SK-N-SH treated with all-trans-retinoic acid at 6 μM for 48 hours (cell line): Measurements from ENCODE around the gene DLG2.

Experiments used
- ATAC-seq: fragments of 200-7000 bp; cut with Tn5 transposase; 3 replicates; pipeline ENCODE4 v1.9.1; 2020; ENCODE audit warnings: mild to moderate bottlenecking, moderate library complexity
- ARNTL ChIP-seq: fragments of 450-650 bp; formaldehyde crosslinking; IDR thresholded peaks from 2 replicates; pipeline ENCODE4 v1.5.0; 2020; ENCODE audit warnings: low read depth, mild to moderate bottlenecking, moderate library complexity, borderline replicate concordance
- BACH2 ChIP-seq: fragments of 250-450 bp; sonication (Bioruptor Pico); IDR thresholded peaks from 2 replicates; pipeline ENCODE4 v1.9.0; 2021; ENCODE audit warnings: mild to moderate bottlenecking, borderline replicate concordance
- CSDC2 ChIP-seq: fragments of 250-450 bp; sonication (Bioruptor Pico); IDR thresholded peaks from 2 replicates; pipeline ENCODE4 v1.5.0; 2020; ENCODE audit warnings: mild to moderate bottlenecking, moderate library complexity
- ESRRG ChIP-seq: fragments of 250-450 bp; sonication (Bioruptor Pico); IDR thresholded peaks from 2 replicates; pipeline ENCODE4 v1.6.1; 2021; ENCODE audit warnings: mild to moderate bottlenecking
- GLIS3 ChIP-seq: fragments of 250-450 bp; sonication (Bioruptor Pico); IDR thresholded peaks from 2 replicates; pipeline ENCODE4 v1.5.0; 2020; ENCODE audit warnings: mild to moderate bottlenecking, moderate library complexity
- ISL1 ChIP-seq: fragments of 250-450 bp; sonication (Bioruptor Pico); IDR thresholded peaks from 2 replicates; pipeline ENCODE4 v2.1.2; 2022; ENCODE audit warnings: mild to moderate bottlenecking, moderate library complexity
- OSR1 ChIP-seq: fragments of 250-450 bp; sonication (Bioruptor Pico); IDR thresholded peaks from 2 replicates; pipeline ENCODE4 v1.8.0; 2022; ENCODE audit warnings: moderate library complexity, mild to moderate bottlenecking, inconsistent platforms
- PPARA ChIP-seq: fragments of 250-450 bp; sonication (Bioruptor Pico); IDR thresholded peaks from 2 replicates; pipeline ENCODE4 v1.5.0; 2020; ENCODE audit warnings: mild to moderate bottlenecking, borderline replicate concordance
- RARB ChIP-seq: fragments of 250-450 bp; sonication (Bioruptor Pico); IDR thresholded peaks from 2 replicates; pipeline ENCODE4 v1.8.0; 2021; ENCODE audit warnings: mild to moderate bottlenecking, moderate library complexity
- SNAI2 ChIP-seq: fragments of 250-450 bp; sonication (Bioruptor Pico); IDR thresholded peaks from 2 replicates; pipeline ENCODE4 v1.5.0; 2020; ENCODE audit warnings: mild to moderate bottlenecking, moderate library complexity
- TCF4 ChIP-seq: fragments of 250-450 bp; sonication (Bioruptor Pico); IDR thresholded peaks from 2 replicates; pipeline ENCODE4 v1.8.0; 2021; ENCODE audit warnings: mild to moderate bottlenecking, moderate library complexity, borderline replicate concordance
- TOX ChIP-seq: fragments of 250-450 bp; sonication (Bioruptor Pico); IDR thresholded peaks from 2 replicates; pipeline ENCODE4 v1.8.0; 2021; ENCODE audit warnings: mild to moderate bottlenecking, moderate library complexity, borderline replicate concordance
- ZC3H10 ChIP-seq: fragments of 250-450 bp; sonication (Bioruptor Pico); IDR thresholded peaks from 2 replicates; pipeline ENCODE4 v1.5.1; 2021; ENCODE audit warnings: mild to moderate bottlenecking, moderate library complexity
- ZFP3 ChIP-seq: fragments of 250-450 bp; sonication (Bioruptor Pico); IDR thresholded peaks from 2 replicates; pipeline ENCODE4 v1.5.0; 2020; ENCODE audit warnings: mild to moderate bottlenecking, moderate library complexity
- ZFP30 ChIP-seq: fragments of 450-650 bp; formaldehyde crosslinking; IDR thresholded peaks from 2 replicates; pipeline ENCODE4 v1.5.0; 2022; ENCODE audit warnings: mild to moderate bottlenecking, moderate library complexity
- ZNF565 ChIP-seq: fragments of 450-650 bp; formaldehyde crosslinking; conservative IDR thresholded peaks from 2 replicates; pipeline ENCODE4 v1.5.0; 2020; ENCODE audit warnings: low read depth, mild to moderate bottlenecking, moderate library complexity
- ZNF8 ChIP-seq: fragments of 450-650 bp; formaldehyde crosslinking; IDR thresholded peaks from 2 replicates; pipeline ENCODE4 v1.5.0; 2020; ENCODE audit warnings: mild to moderate bottlenecking, moderate library complexity
- TF ChIP-seq, protein P1 (sequence below): fragments of 250-450 bp; sonication (Bioruptor Pico); IDR thresholded peaks from 2 replicates; pipeline ENCODE4 v1.5.1; 2020; ENCODE audit warnings: low read depth, mild to moderate bottlenecking, moderate library complexity
- TF ChIP-seq, protein P2 (sequence below): fragments of 250-450 bp; sonication (Bioruptor Pico); IDR thresholded peaks from 2 replicates; pipeline ENCODE4 v1.5.1; 2021; ENCODE audit warnings: mild to moderate bottlenecking, moderate library complexity
- TF ChIP-seq, protein P3 (sequence below): fragments of 250-450 bp; sonication (Bioruptor Pico); IDR thresholded peaks from 2 replicates; pipeline ENCODE4 v1.8.0; 2020; ENCODE audit warnings: mild to moderate bottlenecking, moderate library complexity, borderline replicate concordance
- TF ChIP-seq, protein P4 (sequence below): fragments of 250-450 bp; sonication (Bioruptor Pico); IDR thresholded peaks from 2 replicates; pipeline ENCODE4 v1.8.0; 2021; ENCODE audit warnings: low read depth, mild to moderate bottlenecking, moderate library complexity, borderline replicate concordance

Gene DLG2

DNA sequence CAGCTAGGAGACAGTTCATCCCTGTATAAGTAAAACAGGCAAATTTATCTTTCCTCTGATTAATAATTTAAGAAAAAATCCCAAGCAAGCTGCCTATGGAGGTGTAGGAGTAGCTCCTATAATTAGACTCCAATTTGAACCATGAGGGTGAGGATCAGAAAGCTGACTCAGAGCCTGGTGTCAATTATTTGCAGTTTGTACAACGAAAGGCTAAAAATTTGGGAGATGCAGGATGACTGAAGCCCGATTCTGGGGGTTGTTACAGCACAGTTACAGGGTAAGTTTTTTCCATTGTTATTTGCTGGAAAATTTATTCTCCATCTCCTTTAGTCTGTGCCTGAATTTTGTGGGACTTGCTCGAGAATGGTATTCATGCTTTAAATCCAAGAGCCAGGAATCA lies 1981.6 kb downstream of the DLG2 start:
- no peak for ATAC-seq
- TF ChIP-seq ZFP3 (no peak), GLIS3 (CRISPR knock-in tag) (no peak), BACH2 (CRISPR knock-in tag) (no peak), ESRRG (CRISPR knock-in tag) (no peak), ISL1 (CRISPR knock-in tag) (no peak), ZNF565 (CRISPR knock-in tag) (no peak), SNAI2 (CRISPR knock-in tag) (no peak), ZFP30 (CRISPR knock-in tag) (no peak), CSDC2 (CRISPR knock-in tag) (no peak), ARNTL (CRISPR knock-in tag) (no peak), OSR1 (CRISPR knock-in tag) (no peak), TOX (CRISPR knock-in tag) (no peak)
- TF ChIP-seq, protein P1, sequence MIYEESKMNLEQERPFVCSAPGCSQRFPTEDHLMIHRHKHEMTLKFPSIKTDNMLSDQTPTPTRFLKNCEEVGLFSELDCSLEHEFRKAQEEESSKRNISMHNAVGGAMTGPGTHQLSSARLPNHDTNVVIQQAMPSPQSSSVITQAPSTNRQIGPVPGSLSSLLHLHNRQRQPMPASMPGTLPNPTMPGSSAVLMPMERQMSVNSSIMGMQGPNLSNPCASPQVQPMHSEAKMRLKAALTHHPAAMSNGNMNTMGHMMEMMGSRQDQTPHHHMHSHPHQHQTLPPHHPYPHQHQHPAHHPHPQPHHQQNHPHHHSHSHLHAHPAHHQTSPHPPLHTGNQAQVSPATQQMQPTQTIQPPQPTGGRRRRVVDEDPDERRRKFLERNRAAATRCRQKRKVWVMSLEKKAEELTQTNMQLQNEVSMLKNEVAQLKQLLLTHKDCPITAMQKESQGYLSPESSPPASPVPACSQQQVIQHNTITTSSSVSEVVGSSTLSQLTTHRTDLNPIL (CRISPR knock-in tag) = no peak
- TF ChIP-seq, protein P2, sequence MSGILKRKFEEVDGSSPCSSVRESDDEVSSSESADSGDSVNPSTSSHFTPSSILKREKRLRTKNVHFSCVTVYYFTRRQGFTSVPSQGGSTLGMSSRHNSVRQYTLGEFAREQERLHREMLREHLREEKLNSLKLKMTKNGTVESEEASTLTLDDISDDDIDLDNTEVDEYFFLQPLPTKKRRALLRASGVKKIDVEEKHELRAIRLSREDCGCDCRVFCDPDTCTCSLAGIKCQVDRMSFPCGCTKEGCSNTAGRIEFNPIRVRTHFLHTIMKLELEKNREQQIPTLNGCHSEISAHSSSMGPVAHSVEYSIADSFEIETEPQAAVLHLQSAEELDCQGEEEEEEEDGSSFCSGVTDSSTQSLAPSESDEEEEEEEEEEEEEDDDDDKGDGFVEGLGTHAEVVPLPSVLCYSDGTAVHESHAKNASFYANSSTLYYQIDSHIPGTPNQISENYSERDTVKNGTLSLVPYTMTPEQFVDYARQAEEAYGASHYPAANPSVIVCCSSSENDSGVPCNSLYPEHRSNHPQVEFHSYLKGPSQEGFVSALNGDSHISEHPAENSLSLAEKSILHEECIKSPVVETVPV (CRISPR knock-in tag) = no peak
- TF ChIP-seq, protein P3, sequence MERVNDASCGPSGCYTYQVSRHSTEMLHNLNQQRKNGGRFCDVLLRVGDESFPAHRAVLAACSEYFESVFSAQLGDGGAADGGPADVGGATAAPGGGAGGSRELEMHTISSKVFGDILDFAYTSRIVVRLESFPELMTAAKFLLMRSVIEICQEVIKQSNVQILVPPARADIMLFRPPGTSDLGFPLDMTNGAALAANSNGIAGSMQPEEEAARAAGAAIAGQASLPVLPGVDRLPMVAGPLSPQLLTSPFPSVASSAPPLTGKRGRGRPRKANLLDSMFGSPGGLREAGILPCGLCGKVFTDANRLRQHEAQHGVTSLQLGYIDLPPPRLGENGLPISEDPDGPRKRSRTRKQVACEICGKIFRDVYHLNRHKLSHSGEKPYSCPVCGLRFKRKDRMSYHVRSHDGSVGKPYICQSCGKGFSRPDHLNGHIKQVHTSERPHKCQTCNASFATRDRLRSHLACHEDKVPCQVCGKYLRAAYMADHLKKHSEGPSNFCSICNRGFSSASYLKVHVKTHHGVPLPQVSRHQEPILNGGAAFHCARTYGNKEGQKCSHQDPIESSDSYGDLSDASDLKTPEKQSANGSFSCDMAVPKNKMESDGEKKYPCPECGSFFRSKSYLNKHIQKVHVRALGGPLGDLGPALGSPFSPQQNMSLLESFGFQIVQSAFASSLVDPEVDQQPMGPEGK (CRISPR knock-in tag) = no peak

DNA sequence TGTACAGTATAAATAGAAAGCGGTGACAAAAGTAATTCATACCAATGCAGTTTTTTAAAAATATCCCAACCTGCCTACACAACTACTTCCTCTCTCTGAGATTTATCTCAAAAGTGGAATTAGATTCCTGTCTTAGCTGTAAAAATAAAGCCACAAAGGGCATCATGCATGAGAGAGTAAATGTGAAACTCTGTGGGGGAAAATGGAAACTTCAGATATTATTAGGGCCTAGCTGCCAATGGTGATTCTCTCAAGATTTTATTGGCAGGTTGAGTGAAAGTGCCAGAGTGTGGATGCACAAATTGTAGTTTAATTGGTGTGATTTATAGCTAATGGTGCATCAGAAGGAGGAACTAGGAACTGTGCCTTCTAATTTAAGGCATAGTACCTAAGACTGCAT lies 1984.0 kb downstream of the DLG2 start:
- no peak for TF ChIP-seq SNAI2 (CRISPR knock-in tag)
- no peak for TF ChIP-seq ZNF565 (CRISPR knock-in tag)
- TF ChIP-seq, protein P4, sequence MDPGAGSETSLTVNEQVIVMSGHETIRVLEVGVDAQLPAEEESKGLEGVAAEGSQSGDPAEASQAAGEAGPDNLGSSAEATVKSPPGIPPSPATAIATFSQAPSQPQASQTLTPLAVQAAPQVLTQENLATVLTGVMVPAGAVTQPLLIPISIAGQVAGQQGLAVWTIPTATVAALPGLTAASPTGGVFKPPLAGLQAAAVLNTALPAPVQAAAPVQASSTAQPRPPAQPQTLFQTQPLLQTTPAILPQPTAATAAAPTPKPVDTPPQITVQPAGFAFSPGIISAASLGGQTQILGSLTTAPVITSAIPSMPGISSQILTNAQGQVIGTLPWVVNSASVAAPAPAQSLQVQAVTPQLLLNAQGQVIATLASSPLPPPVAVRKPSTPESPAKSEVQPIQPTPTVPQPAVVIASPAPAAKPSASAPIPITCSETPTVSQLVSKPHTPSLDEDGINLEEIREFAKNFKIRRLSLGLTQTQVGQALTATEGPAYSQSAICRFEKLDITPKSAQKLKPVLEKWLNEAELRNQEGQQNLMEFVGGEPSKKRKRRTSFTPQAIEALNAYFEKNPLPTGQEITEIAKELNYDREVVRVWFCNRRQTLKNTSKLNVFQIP (CRISPR knock-in tag) = no peak
- no peak for TF ChIP-seq ZFP3
- TF ChIP-seq PPARA (CRISPR knock-in tag) = no peak
- TF ChIP-seq RARB (CRISPR knock-in tag) = no peak
- no peak for TF ChIP-seq TOX (CRISPR knock-in tag)
- TF ChIP-seq, protein P3 (CRISPR knock-in tag) = no peak
- no peak for TF ChIP-seq ZNF8 (CRISPR knock-in tag)
- no peak for TF ChIP-seq ZC3H10 (CRISPR knock-in tag)
- TF ChIP-seq ESRRG (CRISPR knock-in tag) = no peak
- TF ChIP-seq, protein P2 (CRISPR knock-in tag) = no peak
- TF ChIP-seq CSDC2 (CRISPR knock-in tag) = no peak
- TF ChIP-seq, protein P1 (CRISPR knock-in tag) = no peak
- no peak for TF ChIP-seq TCF4 (CRISPR knock-in tag)
- TF ChIP-seq OSR1 (CRISPR knock-in tag) = no peak
- no peak for TF ChIP-seq BACH2 (CRISPR knock-in tag)
- TF ChIP-seq ZFP30 (CRISPR knock-in tag) = no peak
- ATAC-seq = no peak
